Measurements from ENCODE around the gene SPACA1. TPM values are rescaled to one million over a fixed set of nuclear protein-coding genes. Genes with fewer than 3 reads are reported as not detected.

Gene SPACA1
- total RNA-seq, 1 experiment from 2014 or later = not detected

GRCh38 chr6:88013015-88013414 lies 34.6 kb upstream of the SPACA1 start:
- no peaks in the 10 kb centered on the region for H3K27me3 ChIP-seq (ENCODE audit: insufficient read depth, low read length)
- no peak overlapping the region for H2BK12ac ChIP-seq (ENCODE audit: insufficient read length, low read depth, low read length)
- H4K91ac ChIP-seq (ENCODE audit: insufficient read length, low read depth, low read length) = no peak overlapping the region
- no peak overlapping the region for H3T11ph ChIP-seq (ENCODE audit: low read length)
- H3K4me1 ChIP-seq (ENCODE audit: insufficient read depth, low read length) = no peaks in the 10 kb centered on the region
- no peaks in the 10 kb centered on the region for H3K9me3 Mint-ChIP-seq
- no peak overlapping the region for H2AK5ac ChIP-seq (ENCODE audit: insufficient read length, low read length)
- no peaks in the 10 kb centered on the region for H3K36me3 Mint-ChIP-seq (ENCODE audit: insufficient read depth in 1 of 3, low read depth in 3 of 3)
- H2BK5ac ChIP-seq (ENCODE audit: insufficient read length, low read length) = no peak overlapping the region
- H3K4ac ChIP-seq (ENCODE audit: low read depth, low read length) = no peak overlapping the region
- no peaks in the 10 kb centered on the region for H4K20me1 ChIP-seq (ENCODE audit: control insufficient read depth, insufficient read depth, insufficient read length)
- H2BK120ac ChIP-seq (ENCODE audit: low read depth, low read length, poor library complexity, severe bottlenecking) = no peak overlapping the region
- H3K27ac ChIP-seq (ENCODE audit: insufficient read length, low read depth, low read length) = no peak overlapping the region
- H2BK15ac ChIP-seq (ENCODE audit: low read depth, low read length) = no peak overlapping the region
- H3K79me1 ChIP-seq (ENCODE audit: insufficient read depth, low read depth, low read length, poor library complexity, severe bottlenecking) = no peaks in the 10 kb centered on the region
- H2AFZ ChIP-seq (ENCODE audit: low read length) = no peak overlapping the region
- H3K4me3 Mint-ChIP-seq = no peak overlapping the region
- DNase-seq = no peak
- H3K23me2 ChIP-seq (ENCODE audit: insufficient read length, low read depth, low read length, poor library complexity, severe bottlenecking) = no peaks in the 10 kb centered on the region
- H3K4me2 ChIP-seq (ENCODE audit: insufficient read depth, insufficient read length, low read length) = no peak overlapping the region
- no peak overlapping the region for H3K27ac Mint-ChIP-seq
- no peak for TF ChIP-seq CTCF (conservative IDR thresholded peaks at IDR 0.05)
- no peaks in the 10 kb centered on the region for H3K79me2 ChIP-seq (ENCODE audit: insufficient read depth, low read length)
- no CpG with 5 or more reads among the region's 3 CpGs for WGBS (ENCODE audit: extremely low coverage, insufficient read length, low lambda C conversion rate)
- no peak overlapping the region for H3K14ac ChIP-seq (ENCODE audit: insufficient read depth, low read length)
- no peaks in the 10 kb centered on the region for H3K27me3 Mint-ChIP-seq (ENCODE audit: low read depth)
- no peak overlapping the region for H2BK20ac ChIP-seq (ENCODE audit: low read depth, low read length, poor library complexity, severe bottlenecking)
- H3K9me3 ChIP-seq (ENCODE audit: control insufficient read depth, low read depth, low read length) = no peaks in the 10 kb centered on the region
- peaks cover 5 to 8% of the 10 kb centered on the region in 2 experiments; a peak in 2 of 4 replicates for H3K4me1 Mint-ChIP-seq
- no peak overlapping the region for H3K23ac ChIP-seq (ENCODE audit: insufficient read length, low read depth, low read length)
- H4K5ac ChIP-seq (ENCODE audit: insufficient read length, low read depth, low read length) = no peak overlapping the region
- no peak overlapping the region for H3K56ac ChIP-seq (ENCODE audit: insufficient read length, low read depth, low read length)
- no peak overlapping the region for H4K8ac ChIP-seq (replicated peaks; ENCODE audit: insufficient read length, low read depth, low read length)
- H3K9ac ChIP-seq (ENCODE audit: extremely low read depth, insufficient read length, low read length) = no peak overlapping the region
- H3K18ac ChIP-seq (ENCODE audit: insufficient read length, low read depth, low read length) = no peak overlapping the region
